ENCODE results near the gene EIF4E1B. TPM values are rescaled to one million over a fixed set of nuclear protein-coding genes. Genes with fewer than 3 reads are reported as not detected.

The EIF4E1B gene
- total RNA-seq, 1 donor from 2014 or later, result 0.06 TPM

DNA sequence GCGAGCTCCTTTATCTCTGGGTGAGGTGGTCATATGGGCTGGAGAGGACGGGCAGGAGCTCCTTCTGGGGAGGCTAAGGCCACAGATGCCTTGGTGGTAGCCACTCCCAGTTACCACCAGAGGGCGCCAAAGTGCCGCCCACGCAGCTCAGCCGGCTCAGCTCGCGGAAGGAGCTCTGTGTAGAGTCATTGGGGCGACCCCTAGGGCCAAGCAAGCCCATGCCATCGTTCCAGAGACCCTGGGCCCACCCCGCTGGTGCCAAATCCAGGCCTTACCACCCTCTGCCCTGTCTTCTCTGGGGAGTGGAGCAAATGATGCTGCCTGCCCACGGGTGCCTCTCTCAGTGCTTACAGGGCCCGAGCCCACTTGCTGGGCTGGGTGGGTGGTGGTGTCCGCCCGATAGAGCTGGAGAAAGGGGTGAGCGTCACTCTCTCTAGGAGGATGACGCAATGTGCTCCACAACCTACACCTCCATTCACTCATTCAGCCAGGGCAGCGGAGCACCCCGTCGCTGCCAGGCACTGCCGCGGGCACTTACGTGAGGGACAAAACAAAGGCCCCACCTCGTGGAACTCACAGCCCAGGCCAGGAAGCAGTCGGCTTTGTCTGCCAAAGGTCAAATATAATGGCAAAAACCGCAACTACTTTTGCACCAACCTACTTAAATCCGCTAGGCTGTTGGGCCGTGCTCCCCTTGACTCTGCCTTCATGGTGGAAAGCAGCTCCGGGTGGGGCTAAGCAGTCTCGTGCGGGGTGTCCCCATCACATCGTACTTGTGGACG is 30.6 kb downstream of the EIF4E1B start:
- no peak for TF ChIP-seq EZH2phosphoT487 (IDR thresholded peaks at IDR 0.05)
- TF ChIP-seq, protein P1, sequence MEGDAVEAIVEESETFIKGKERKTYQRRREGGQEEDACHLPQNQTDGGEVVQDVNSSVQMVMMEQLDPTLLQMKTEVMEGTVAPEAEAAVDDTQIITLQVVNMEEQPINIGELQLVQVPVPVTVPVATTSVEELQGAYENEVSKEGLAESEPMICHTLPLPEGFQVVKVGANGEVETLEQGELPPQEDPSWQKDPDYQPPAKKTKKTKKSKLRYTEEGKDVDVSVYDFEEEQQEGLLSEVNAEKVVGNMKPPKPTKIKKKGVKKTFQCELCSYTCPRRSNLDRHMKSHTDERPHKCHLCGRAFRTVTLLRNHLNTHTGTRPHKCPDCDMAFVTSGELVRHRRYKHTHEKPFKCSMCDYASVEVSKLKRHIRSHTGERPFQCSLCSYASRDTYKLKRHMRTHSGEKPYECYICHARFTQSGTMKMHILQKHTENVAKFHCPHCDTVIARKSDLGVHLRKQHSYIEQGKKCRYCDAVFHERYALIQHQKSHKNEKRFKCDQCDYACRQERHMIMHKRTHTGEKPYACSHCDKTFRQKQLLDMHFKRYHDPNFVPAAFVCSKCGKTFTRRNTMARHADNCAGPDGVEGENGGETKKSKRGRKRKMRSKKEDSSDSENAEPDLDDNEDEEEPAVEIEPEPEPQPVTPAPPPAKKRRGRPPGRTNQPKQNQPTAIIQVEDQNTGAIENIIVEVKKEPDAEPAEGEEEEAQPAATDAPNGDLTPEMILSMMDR (IDR thresholded peaks at IDR 0.05), result peak; percentile 95
- TF ChIP-seq EZH2 (IDR thresholded peaks at IDR 0.05), result no peak
- H3K4me3 Mint-ChIP-seq, result no peak overlapping the region
- Histone ChIP-seq H2AFZ (replicated peaks) (no peak overlapping the region), H3K36me3 (no peaks in the 10 kb centered on the region), H3K79me2 (ENCODE audit: low read depth) (no peaks in the 10 kb centered on the region), H3F3A (ENCODE audit: low read depth) (peaks cover 12% of the 10 kb centered on the region), H4K20me1 (ENCODE audit: low read depth) (peaks cover 8% of the 10 kb centered on the region), H3K4me3 (no peak overlapping the region), H3K4me1 (peaks cover 14% of the 10 kb centered on the region), H3K9me3 (ENCODE audit: low read depth) (no peaks in the 10 kb centered on the region), H3K27ac (no peak overlapping the region), H3K4me2 (no peak overlapping the region), H3K9ac (no peak overlapping the region), H3K27me3 (no peaks in the 10 kb centered on the region)
- H3K27me3 Mint-ChIP-seq (ENCODE audit: insufficient read depth, low read depth), result peaks cover 8% of the 10 kb centered on the region
- H3K36me3 Mint-ChIP-seq, result no peaks in the 10 kb centered on the region
- H3K9me3 Mint-ChIP-seq, result no peaks in the 10 kb centered on the region
- H3K27ac Mint-ChIP-seq, result no peak overlapping the region
- peaks cover 7% of the 10 kb centered on the region for H3K4me1 Mint-ChIP-seq
- peak; percentile 93 for DNase-seq (ENCODE audit: low spot score)

DNA sequence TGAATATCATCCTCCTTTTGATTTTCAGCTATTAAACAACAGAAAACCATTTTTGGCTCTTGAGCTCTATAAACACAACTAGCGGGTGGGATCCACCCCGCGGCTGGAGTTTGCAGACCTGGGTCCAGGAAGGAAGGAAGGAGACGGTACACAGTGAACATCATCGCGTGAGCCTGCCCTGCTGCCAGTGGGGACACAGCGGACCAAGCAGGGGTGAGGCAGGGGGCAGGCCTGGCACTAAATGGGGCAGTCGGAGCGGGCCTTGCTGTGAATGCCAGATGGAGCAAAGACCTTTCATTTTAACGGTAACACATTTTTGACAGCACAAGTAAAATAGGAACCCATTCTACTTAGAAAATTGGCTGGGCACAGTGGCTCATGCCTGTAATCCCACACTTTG is 31.2 kb downstream of the EIF4E1B start:
- H4K20me1 ChIP-seq (ENCODE audit: low read depth), result peaks cover 8% of the 10 kb centered on the region
- peaks cover 14% of the 10 kb centered on the region for H3K4me1 ChIP-seq
- Mint-ChIP-seq H3K27ac (no peak overlapping the region), H3K4me3 (no peak overlapping the region), H3K4me1 (peaks cover 9% of the 10 kb centered on the region), H3K27me3 (ENCODE audit: insufficient read depth, low read depth) (peaks cover 11% of the 10 kb centered on the region), H3K36me3 (no peaks in the 10 kb centered on the region), H3K9me3 (no peaks in the 10 kb centered on the region)
- no peak overlapping the region for H3K4me2 ChIP-seq
- H3K27ac ChIP-seq, result no peak overlapping the region
- DNase-seq (ENCODE audit: low spot score), result no peak
- H3K79me2 ChIP-seq (ENCODE audit: low read depth), result no peaks in the 10 kb centered on the region
- no peaks in the 10 kb centered on the region for H3K9me3 ChIP-seq (ENCODE audit: low read depth)
- TF ChIP-seq, protein P1 (IDR thresholded peaks at IDR 0.05), result no peak
- TF ChIP-seq EZH2 (IDR thresholded peaks at IDR 0.05) (no peak), EZH2phosphoT487 (IDR thresholded peaks at IDR 0.05) (no peak)
- peaks cover 12% of the 10 kb centered on the region for H3F3A ChIP-seq (ENCODE audit: low read depth)
- no peaks in the 10 kb centered on the region for H3K27me3 ChIP-seq
- no peak overlapping the region for H2AFZ ChIP-seq (replicated peaks)
- no peak overlapping the region for H3K9ac ChIP-seq
- no peaks in the 10 kb centered on the region for H3K36me3 ChIP-seq
- H3K4me3 ChIP-seq, result no peak overlapping the region

DNA sequence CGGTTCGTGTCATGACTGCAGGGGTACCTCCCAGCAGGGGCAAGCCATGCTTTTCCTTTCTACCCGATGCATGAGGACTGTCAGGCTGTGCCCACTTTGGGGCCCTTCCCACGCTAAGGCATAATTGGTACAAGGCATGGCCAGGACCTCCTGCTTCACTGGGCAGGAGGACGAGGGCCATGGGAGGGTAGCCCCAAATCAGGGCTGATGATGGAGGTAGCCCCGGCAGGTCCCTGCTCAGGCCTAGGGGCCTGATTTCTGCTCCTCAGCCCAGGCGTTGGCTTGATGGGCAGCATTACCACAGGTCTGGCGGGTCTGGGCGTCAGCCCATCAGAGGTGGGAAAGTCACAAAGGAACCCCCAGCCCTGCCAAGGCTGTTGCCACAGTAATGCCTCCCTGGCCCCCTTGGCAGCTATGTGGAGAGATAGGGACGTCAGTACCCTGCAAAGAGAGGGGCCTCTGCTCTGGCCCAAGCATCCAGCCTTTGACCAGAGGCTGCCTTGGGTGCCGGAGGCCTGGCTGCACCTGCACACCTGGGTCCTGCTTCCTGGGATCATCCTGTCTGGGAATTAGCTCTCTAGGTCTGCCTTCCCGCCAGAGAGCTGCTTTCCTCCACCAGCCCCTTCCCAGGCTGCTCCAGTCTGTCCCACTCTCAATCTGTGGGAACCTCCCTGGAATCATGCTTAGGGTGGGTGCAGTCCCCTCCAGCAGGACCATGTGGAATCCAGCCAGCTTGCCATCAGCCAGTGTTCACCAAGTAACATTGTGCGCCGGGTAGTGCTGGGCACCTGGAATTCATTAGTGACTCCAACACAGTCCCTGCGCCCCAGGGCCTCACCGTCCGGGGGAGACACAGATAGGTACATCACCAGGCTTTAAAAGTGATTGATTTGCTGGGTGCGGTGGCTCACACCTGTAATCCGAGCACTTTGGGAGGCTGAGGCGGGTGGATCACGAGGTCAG is 32.2 kb downstream of the EIF4E1B start:
- Mint-ChIP-seq H3K27me3 (ENCODE audit: insufficient read depth, low read depth) (peaks cover 10% of the 10 kb centered on the region), H3K9me3 (no peaks in the 10 kb centered on the region), H3K27ac (no peak overlapping the region), H3K36me3 (no peaks in the 10 kb centered on the region), H3K4me3 (no peak overlapping the region), H3K4me1 (peaks cover 9% of the 10 kb centered on the region)
- Histone ChIP-seq H3K9ac (no peak overlapping the region), H3K27me3 (no peaks in the 10 kb centered on the region), H3K4me1 (peaks cover 14% of the 10 kb centered on the region), H3K9me3 (ENCODE audit: low read depth) (no peaks in the 10 kb centered on the region), H3F3A (ENCODE audit: low read depth) (peaks cover 12% of the 10 kb centered on the region), H4K20me1 (ENCODE audit: low read depth) (peaks cover 7% of the 10 kb centered on the region), H3K4me2 (no peak overlapping the region), H3K27ac (no peak overlapping the region), H2AFZ (replicated peaks) (no peak overlapping the region), H3K79me2 (ENCODE audit: low read depth) (no peaks in the 10 kb centered on the region), H3K4me3 (no peak overlapping the region), H3K36me3 (no peaks in the 10 kb centered on the region)
- no peak for DNase-seq (ENCODE audit: low spot score)
- TF ChIP-seq EZH2phosphoT487 (IDR thresholded peaks at IDR 0.05), result no peak
- TF ChIP-seq EZH2 (IDR thresholded peaks at IDR 0.05), result no peak
- TF ChIP-seq, protein P1 (IDR thresholded peaks at IDR 0.05), result no peak

Measured in neural progenitor cell (in vitro differentiated cells).